ENCODE results near the gene DPYSL5.
A peak's percentile ranks its signal among the peaks of the same experiment; 100 is the strongest.

Gene DPYSL5

DNA sequence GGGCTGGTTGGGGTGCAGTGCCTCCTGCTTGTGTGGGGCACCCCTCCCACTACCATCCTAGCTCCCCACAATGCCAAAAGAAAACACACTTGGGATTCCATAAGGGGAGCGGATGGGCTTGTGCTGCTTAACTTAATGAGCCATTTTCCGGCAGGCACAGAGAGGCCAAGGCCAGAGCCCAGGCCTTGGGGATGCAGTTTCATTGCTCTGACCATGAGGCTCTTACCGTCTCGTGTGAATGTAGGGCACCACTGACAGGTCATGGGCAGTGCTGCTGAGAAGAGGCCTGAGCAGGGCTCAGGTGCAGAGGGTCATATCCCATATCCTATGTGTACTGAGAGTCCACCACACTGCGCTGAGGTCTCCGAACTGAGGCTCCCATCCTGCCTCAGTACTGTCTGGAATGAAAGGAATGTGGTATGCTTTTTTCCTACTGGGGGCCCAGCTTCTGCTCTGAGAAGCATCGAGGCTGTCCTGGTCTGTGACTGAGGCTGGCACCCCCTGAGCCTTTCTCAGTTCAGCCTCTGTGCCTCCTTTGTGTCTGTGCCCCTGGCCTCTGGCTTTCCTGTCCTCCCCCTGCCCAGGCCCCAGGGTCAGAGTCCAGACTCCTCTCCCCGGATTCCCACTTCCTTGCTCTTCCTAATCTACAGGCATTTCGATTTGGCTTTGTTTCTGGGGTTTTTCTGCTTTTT, 77.3 kb downstream of the DPYSL5 start:
- no peak for DNase-seq

DNA sequence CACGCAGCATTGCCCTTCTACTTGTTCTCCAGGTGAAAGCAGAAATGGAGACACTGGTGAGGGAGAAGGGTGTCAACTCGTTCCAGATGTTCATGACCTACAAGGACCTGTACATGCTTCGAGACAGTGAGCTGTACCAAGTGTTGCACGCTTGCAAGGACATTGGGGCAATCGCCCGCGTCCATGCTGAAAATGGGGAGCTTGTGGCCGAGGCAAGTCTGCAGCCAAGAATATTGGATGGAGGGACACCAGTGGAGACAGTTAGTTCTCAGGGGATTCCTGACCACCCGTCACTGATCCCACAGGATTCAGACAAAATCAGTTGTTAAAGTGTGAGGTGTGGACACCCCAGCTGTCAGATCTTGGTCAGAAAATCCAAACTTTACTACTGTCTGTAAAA, 79.3 kb downstream of the DPYSL5 start:
- DNase-seq: no peak

DNA sequence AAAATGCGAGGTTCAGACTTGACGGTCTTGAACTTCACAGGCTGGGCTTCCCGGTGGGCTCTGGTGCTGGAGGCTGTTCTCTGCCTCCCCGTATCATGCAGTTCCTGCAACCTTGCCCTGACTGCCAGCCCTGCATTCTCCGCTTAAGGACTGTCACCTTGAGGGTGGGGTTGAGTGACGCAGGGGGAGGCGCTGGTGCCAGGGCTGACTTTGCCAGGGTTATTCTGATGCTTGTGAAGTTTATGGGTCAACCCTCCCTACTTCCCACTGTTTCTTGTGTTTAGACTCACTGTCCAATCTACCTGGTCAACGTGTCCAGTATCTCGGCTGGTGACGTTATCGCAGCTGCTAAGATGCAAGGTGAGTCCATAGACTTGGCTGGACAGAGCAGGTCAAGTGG, 85.0 kb downstream of the DPYSL5 start:
- DNase-seq: no peak

DNA sequence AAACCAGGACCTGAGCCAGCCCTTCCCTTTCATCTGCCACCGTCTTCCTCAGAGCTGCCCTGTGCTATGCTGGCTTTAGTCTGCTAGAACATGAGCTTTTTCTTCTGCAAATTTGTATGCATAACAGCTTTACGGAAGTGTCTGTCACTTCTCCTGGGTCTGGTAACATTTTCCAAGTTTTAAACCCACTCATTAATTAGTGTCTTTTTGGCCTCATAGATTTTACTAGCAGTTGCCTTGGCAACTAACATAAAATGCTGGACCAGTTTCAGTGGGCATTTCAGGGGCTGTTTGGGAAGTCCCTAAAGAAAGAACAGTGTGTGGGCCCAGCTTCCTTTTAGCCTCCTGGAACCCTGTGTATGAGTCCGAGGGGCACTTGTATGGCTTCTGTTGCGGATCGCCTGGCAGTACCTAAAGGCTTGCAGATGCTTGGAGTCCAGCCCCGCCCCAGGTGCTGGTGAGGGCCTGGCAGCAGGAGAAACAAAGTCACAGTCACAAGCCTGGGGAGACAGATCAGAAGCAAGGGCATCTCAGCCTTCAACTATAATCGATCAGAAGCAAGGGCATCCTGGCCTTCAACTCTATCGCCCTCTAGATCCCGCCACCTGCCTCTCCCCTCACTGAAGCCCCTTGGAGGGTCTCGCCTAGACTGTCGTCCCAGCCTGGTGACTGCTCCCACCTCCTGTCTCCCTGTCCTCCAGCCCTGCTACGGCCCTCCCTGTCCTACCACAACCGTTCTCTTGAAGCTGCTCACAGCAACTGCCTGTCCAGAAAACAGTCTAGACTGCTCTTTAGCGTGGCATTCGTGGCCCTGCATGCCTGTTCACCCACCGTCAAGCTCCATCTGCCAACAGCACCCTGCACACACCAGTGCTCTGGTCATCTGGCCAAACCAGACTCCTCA, 85.8 kb downstream of the DPYSL5 start:
- peak in 8 of 56 donors; percentile 20 to 67 (median 38) for DNase-seq

DNA sequence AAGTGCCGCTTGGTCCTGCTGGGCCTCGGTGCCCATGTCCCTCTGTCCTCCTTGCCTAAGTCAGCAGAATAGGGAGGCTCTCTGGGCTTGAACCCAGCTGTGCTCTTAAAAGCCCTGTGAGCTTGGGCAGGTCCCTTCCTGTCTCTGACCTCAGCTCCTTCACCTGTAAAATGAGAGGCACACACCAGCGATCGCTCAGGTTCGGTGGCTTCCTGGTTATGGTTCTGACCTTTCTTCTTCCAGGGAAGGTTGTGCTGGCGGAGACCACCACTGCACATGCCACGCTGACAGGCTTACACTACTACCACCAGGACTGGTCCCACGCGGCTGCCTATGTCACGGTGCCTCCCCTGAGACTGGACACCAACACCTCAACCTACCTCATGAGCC, 86.4 kb downstream of the DPYSL5 start:
- DNase-seq: no peak

DNA sequence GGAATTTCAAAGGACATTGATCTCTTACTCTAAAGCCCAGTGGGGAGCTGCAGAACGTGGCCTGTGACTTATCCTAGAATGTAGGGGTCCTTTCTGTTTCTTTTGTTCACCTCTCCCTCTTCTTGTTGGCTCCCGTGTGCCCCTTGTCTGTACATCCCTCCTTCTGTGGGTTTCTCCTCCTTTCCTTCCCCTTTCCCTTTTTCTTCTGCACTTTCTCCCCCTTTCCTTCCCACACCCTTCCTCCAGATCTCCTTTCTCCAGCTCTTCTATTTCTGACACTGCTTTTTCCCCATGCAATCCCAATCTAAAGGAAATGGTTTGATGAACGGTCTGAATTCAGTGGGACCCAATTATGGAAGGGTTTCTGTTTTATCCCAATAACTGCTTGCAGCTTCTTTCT, 87.1 kb downstream of the DPYSL5 start:
- DNase-seq: no peak

DNA sequence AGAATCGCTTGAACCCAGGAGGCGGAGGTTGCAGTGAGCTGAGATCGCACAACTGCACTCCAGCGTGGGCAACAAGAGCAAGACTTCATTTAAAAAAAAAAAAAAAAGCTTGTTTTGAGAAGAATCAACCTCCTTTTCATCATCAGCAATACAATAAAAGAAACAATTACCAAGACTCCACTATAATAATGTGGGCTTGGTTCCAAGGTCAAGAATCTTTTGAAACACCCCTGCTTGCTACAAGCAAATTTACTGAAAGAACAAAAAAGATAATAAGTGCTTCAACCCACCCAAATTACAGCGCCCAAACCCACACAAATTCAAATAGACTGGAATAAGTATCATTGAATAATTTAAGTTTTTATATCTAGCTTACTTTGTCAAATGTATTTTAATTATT, 88.9 kb downstream of the DPYSL5 start:
- peak in 1 of 56 donors; percentile 5 for DNase-seq

DNA sequence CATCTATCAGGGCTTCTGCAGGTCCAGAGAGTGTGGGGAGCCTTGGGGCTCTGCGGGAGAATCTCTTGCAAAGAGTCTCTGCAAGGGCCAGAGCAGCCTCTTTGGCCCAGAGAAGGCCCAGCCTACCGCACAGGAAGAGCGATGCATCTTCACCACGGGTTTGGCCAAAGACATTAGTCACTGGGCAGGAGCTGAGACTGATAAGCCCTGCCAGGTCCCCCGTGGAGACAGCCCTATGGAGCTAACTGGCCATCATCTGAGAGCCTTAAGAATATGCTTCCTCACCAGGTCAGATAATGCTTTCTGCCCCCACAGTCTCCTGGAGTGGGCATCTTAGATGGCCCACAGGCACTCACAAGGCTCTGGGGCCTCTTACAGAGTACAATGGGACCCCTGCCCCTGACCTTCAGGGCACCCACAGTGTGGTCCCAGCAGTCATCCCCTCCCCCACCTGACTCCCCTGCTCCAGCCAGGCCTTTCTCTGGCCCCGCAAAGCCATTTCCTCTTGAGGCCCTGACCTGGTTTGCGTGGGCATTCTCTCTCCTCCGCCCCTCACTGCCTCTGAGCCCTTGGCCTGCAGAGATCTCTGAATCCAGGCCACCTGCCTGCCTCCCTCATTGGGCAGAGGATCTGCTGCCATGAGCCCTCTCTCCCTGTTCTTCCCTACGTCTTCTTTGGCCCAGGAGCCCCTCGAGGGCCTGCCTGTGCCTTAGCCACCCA, 90.6 kb downstream of the DPYSL5 start:
- DNase-seq: no peak

DNA sequence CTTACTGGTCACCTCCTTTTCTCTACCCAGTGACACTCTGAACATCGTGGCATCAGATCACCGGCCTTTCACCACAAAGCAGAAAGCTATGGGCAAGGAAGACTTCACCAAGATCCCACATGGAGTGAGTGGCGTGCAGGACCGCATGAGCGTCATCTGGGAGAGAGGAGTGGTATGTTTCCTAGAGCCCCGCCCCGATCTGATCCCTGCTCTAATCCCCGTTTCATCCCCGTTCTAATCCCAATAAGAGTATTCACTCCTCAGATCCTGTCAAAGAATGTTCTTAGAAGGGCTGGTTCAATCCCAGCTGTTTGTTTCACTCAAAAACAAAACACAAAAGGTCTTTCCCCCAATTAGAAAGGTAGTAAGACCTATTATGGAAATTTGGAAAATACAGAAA, 92.1 kb downstream of the DPYSL5 start:
- no peak for DNase-seq

DNA sequence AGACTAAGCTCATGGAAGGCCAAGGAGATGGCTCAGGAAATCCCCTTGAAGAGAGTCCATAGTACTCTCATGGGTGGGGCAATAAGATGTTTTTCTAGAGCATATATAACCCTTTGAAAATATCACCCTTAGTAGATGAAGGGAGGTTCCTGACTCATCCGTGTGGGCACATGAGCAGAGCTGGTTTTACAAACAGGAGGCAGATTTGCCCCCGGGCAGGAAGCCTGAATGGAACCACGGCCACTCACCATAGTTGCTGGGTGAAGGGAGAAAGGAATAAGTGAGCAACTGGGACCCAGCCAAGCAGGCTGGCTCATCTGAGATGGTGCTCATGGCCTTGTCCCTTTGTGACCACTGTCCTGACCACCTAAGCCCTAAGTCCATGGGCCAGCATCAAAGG, 93.6 kb downstream of the DPYSL5 start:
- DNase-seq: no peak

DNA sequence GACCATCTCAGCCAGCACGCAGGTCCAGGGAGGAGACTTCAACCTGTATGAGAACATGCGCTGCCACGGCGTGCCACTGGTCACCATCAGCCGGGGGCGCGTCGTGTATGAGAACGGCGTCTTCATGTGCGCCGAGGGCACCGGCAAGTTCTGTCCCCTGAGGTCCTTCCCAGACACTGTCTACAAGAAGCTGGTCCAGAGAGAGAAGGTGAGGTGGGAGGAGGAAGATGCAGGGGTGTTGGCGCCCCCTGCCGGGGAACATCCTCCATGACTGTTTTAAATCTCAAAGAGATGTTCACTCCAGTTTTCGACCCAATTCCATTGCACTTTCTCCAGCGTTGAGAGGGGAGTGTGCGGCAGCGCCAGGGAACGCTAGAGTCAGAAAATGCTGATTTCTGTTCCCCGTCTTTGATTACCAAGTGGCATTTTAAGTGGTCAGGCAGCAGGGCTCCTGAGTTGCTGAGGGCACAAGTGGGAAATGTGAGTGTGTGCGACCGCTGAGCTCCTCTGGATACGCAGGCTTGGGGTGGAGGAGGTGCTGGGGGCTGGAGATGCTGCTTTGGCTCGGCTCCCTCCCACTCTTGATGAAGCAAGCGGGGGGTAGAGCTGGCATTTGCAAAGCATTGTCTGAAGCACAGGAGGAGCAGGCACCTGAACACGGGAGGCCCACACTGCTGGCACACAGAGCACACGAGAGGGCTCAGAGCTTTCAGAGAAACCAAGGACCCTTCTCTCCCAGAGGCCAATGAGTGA, 94.8 kb downstream of the DPYSL5 start:
- DNase-seq: peak in 48 of 56 donors; percentile 16 to 89 (median 59)

DNA sequence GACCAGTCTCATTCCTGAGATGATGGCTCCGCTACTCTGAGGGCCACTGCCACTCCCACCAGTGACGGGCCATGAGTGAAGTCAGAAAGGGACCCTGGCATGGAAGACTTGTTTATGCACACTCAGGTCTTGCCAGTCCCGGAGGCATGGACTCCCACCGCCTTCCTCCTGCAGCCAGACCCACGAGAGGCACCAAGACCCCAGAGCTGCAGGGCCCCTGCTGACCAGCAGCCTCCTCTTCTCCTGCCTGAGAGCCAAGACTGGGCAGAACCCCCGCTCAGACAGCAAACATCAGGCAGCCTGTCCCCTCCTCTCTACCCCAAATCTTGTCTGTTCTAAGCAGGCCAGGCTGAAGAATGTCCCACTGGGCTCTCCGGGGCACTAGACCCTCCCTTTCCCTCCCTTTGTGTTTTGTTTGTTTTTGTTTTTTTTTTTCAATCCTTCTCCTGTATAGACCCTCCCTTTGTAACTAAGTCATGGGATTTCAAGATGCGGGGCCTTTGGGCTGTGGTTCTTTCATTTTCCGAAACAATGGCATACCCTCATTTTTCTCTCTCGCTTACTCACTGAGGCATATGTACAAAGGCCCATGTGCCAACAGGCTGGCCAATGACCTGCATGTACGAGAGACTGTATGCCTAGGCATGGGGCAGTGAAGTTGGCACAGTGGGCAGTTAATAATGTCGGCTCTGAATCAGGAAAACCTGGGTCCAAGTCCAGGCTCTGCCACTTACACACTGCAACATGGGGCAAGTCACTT, 98.2 kb downstream of the DPYSL5 start:
- DNase-seq: peak in 4 of 56 donors; percentile 29 to 47 (median 40)

DNA sequence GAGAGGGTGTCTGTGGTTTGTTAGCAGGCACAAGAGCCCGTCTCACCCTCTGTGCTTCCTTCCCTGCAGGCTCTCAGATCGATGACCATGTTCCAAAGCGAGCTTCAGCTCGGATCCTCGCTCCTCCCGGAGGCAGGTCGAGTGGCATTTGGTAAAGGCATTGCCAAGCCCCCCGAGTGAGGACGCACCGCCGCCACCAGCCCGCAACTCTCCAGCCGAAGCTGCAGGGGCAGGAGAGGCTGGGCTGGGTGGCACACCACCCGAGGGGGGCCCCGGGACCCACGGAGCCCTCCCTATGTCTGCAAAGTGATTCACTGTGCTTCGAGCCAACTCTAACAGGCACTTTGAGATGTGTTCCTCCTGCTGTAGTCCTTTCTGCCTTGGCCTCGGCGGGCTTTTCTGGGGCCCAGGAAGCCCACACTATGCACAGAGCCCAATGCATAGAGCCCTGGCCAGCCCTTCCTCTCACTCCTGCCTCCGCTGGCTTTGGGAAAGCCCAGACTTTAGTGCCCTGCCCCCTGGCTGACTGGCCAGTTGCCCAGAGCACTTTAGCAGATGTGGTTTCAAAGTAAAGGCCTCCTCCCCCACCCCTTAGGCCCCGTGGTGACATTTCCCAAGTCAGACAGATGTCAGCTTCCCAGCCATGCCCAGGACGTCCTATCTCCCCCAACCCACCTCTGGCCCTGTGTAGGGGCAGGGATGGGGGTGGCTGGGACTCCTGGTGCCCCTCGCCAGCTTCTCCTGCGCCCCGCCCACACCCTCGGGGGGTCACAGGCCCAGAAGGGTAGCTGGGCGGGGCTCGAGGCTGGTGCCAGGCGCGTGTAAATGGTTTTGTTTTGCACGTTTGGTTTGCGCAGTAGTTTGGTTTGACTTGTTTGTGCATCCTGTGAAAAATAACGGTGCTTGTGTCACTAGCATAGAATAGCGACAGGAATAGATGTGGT, 99.2 kb downstream of the DPYSL5 start:
- peak in 3 of 56 donors; percentile 14 to 61 (median 35) for DNase-seq

DNA sequence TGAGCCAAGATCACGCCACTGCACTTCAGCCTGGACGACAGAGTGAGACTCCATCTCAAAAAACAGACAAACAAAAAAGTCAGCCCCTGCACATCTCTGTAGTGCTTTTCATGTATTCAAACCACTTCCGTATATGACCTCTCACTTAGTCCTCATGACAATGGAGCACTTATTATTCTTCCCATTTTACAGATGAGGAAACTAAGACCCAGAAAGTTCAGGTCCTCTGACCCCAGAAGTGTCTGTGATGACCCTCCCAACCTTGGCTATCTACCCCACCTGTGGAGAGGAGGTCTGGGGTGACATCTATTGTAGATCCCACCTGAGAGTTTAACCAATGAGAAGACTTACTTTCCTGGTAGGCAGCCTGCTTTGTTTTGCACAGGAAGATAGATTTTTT, 100.9 kb downstream of the DPYSL5 start:
- DNase-seq: no peak

DNA sequence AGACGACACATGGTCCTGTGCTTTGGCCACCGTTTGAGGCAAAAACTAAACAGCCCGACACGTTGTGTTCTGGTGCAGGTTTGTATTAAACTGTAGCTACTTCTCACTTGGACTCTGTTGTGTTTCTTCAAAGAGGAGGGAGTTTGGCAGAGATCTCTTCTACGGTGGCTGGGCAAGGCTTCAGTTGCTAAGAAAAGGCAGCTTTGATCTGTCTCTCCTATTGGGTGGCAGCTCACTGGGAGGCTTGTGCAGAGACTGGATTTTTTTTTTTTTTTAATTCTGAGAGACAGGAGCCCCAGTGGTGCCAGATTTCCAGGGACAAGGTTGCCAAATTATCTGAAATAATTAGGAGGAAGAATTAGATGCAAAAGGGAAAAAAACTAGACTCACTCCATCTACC, 102.3 kb downstream of the DPYSL5 start:
- DNase-seq: no peak

DNA sequence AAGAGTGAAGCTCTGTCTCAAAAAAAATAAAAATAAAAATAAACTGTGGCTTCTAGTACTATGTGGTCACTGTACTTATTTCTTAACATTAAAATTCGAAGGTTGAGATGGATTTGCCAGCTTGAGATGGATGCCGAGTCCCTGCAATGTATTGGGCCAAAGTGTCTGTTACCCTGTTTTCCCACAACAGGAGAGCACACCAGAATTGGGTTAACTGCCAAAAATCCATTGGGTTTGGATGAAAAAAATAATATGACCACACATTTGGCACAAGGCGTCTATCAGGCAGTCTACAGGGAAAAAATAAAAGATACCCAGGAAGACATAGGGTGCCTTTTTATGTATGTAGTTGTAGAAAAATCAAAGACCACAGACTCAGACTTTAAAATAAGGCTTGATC, 103.3 kb downstream of the DPYSL5 start:
- DNase-seq: no peak

DNA sequence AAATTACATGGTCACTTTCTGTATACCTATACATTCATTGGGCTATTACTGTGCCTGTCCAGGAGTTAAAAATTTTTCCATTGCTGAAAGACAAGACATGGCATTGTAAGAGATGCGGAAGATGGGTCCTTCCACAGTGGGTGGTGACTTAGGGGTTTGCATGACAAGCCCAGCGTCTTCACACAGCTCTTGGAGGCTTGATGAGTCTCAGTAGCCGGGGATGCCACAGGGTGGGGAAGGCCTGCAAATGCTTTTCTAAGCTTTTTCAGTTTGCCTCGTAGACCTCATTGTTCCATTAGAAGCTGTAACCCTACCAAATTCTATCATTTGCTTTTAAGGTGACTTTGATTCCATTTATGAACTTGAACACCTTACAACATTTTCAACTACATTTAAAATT, 104.4 kb downstream of the DPYSL5 start:
- no peak for DNase-seq

DNA sequence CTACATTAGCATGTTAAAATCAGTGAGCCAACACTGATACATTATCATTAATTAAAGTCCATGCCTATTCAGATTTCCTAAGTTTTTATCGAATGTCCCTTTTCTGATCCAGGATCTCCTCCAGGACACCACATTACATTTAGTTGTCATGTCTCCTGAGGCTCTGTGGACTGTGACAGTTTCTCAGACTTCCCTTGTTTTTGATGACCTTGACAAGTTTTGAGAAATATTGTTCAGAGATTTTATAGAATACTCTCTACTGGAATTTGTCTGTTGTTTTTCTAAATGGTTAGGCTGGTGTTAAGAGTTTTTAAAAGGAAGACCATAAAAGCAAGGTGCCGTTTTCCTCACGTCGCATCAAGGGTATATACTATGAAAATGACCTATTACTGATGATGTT, 106.2 kb downstream of the DPYSL5 start:
- DNase-seq: no peak

DNA sequence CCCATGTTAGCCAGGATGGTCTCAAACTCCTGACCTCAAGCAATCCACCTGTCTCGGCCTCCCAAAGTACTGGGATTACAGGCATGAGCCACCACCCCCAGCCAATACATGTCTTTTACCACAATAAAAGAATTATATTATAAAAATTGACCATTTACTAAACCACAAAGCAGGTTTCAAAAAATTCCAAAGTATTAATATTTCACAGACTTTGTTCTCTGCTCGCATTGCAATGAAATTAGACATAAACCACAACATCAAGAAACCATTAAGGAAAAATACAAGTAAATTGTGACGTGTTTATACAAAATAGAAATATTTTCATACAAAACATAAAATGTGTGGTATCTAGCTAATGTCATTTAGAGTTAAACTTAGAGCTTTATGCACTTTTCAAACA, 109.1 kb downstream of the DPYSL5 start:
- no peak for DNase-seq

Data from nucleus accumbens (tissue), 56 donors.